ENCODE data around the gene CNTD1. TPM values are rescaled to one million over a fixed set of nuclear protein-coding genes. Genes with fewer than 3 reads are reported as not detected.

CNTD1 gene
- total and polyA plus RNA-seq, 2 donors (not counting 1 experiment from before 2014, with no cell fraction given), result 0.14 to 0.66 TPM

- Histone ChIP-seq H3K4me3 (replicated peaks in 1 of 4; ENCODE audit: control extremely low read depth in 1 of 4, insufficient read depth in 1 of 4, low read depth in 3 of 4, low read length in 4 of 4) (no peak overlapping the region), H3K4me1 (ENCODE audit: control insufficient read depth, extremely low read depth, insufficient read depth, low read length) (peaks cover 12% of the 10 kb centered on the region), H3K27ac (ENCODE audit: insufficient read depth, low read length) (no peak overlapping the region), H3K27me3 (ENCODE audit: control insufficient read depth, insufficient read depth, low read length) (no peaks in the 10 kb centered on the region), H3K9me3 (ENCODE audit: control insufficient read depth, insufficient read depth, low read depth, low read length) (no peaks in the 10 kb centered on the region), H3K36me3 (ENCODE audit: control insufficient read depth, insufficient read depth, low read length) (peaks cover 12% of the 10 kb centered on the region), H3K4me2 (ENCODE audit: extremely low read depth, insufficient read depth, low read length) (no peak overlapping the region), H2AFZ (ENCODE audit: low read length) (no peak overlapping the region), H3K79me2 (ENCODE audit: control insufficient read depth, insufficient read depth, low read length) (peaks cover 6% of the 10 kb centered on the region), H4K20me1 (ENCODE audit: control insufficient read depth, extremely low read depth, insufficient read depth, low read length) (no peaks in the 10 kb centered on the region), H3K9ac (ENCODE audit: insufficient read depth, low read length) (no peak overlapping the region)
- TF ChIP-seq, protein P1, sequence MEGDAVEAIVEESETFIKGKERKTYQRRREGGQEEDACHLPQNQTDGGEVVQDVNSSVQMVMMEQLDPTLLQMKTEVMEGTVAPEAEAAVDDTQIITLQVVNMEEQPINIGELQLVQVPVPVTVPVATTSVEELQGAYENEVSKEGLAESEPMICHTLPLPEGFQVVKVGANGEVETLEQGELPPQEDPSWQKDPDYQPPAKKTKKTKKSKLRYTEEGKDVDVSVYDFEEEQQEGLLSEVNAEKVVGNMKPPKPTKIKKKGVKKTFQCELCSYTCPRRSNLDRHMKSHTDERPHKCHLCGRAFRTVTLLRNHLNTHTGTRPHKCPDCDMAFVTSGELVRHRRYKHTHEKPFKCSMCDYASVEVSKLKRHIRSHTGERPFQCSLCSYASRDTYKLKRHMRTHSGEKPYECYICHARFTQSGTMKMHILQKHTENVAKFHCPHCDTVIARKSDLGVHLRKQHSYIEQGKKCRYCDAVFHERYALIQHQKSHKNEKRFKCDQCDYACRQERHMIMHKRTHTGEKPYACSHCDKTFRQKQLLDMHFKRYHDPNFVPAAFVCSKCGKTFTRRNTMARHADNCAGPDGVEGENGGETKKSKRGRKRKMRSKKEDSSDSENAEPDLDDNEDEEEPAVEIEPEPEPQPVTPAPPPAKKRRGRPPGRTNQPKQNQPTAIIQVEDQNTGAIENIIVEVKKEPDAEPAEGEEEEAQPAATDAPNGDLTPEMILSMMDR (conservative IDR thresholded peaks at IDR 0.05 in 1 of 2, IDR thresholded peaks at IDR 0.05 in 1 of 2; ENCODE audit: low read depth in 1 of 2, low read length in 2 of 2), result no peak
- TF ChIP-seq EZH2 (IDR thresholded peaks at IDR 0.05; ENCODE audit: low read length, missing control alignments), result no peak
- peak in 1 of 2 donors; percentile 95 for DNase-seq (ENCODE audit: low read depth in 2 of 2)
Observed at GRCh38 chr17:42775534-42776098, 23.0 kb upstream of the CNTD1 start.

- Histone ChIP-seq H3K4me2 (ENCODE audit: extremely low read depth, insufficient read depth, low read length) (no peak overlapping the region), H3K27ac (ENCODE audit: insufficient read depth, low read length) (no peak overlapping the region), H3K4me1 (ENCODE audit: control insufficient read depth, extremely low read depth, insufficient read depth, low read length) (peaks cover 26% of the 10 kb centered on the region), H3K4me3 (replicated peaks in 1 of 4; ENCODE audit: control extremely low read depth in 1 of 4, insufficient read depth in 1 of 4, low read depth in 3 of 4, low read length in 4 of 4) (no peak overlapping the region), H3K36me3 (ENCODE audit: control insufficient read depth, insufficient read depth, low read length) (peaks cover 12% of the 10 kb centered on the region), H2AFZ (ENCODE audit: low read length) (no peak overlapping the region), H4K20me1 (ENCODE audit: control insufficient read depth, extremely low read depth, insufficient read depth, low read length) (no peaks in the 10 kb centered on the region), H3K79me2 (ENCODE audit: control insufficient read depth, insufficient read depth, low read length) (peaks cover 4% of the 10 kb centered on the region), H3K9me3 (ENCODE audit: control insufficient read depth, insufficient read depth, low read depth, low read length) (no peaks in the 10 kb centered on the region), H3K27me3 (ENCODE audit: control insufficient read depth, insufficient read depth, low read length) (peaks cover 3% of the 10 kb centered on the region), H3K9ac (ENCODE audit: insufficient read depth, low read length) (no peak overlapping the region)
- no peak for DNase-seq (ENCODE audit: low read depth in 2 of 2)
- TF ChIP-seq EZH2 (IDR thresholded peaks at IDR 0.05; ENCODE audit: low read length, missing control alignments), result no peak
- TF ChIP-seq, protein P1 (conservative IDR thresholded peaks at IDR 0.05 in 1 of 2, IDR thresholded peaks at IDR 0.05 in 1 of 2; ENCODE audit: low read depth in 1 of 2, low read length in 2 of 2), result no peak
Observed at GRCh38 chr17:42778570-42778969, 20.1 kb upstream of the CNTD1 start.

DNA sequence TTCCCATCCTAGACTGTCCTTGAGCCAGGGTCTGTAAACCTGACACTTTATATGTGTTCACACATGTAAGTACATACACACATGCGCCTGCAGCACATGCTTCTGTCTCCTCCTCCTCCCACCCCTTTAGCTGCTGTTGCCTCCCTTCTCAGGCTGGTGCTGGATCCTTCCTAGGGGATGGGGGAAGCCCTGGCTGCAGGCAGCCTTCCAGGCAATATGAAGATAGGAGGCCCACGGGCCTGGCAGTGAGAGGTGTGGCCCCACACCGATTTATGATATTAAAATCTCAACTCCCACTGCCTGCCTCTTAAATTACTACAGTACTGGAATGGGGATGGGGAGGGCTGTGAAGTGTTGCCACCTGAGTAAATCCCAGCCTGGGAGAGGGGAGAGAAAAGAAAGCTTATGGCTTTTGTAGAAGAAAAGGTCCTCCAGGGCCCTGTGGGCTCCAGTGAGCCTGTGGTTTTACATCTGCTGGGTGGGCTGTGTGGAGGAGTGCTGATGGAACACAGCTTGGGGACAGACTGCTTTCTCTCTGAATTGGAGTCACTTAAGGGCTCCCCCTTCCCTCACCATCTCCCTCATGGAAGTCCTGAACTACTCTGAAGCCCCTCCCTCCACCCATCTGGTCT is 19.2 kb upstream of the CNTD1 start:
- Histone ChIP-seq H3K9ac (ENCODE audit: insufficient read depth, low read length) (no peak overlapping the region), H3K79me2 (ENCODE audit: control insufficient read depth, insufficient read depth, low read length) (no peaks in the 10 kb centered on the region), H3K27ac (ENCODE audit: insufficient read depth, low read length) (no peak overlapping the region), H3K4me2 (ENCODE audit: extremely low read depth, insufficient read depth, low read length) (no peak overlapping the region), H3K4me1 (ENCODE audit: control insufficient read depth, extremely low read depth, insufficient read depth, low read length) (peaks cover 22% of the 10 kb centered on the region), H4K20me1 (ENCODE audit: control insufficient read depth, extremely low read depth, insufficient read depth, low read length) (no peaks in the 10 kb centered on the region), H2AFZ (ENCODE audit: low read length) (no peak overlapping the region), H3K4me3 (replicated peaks in 1 of 4; ENCODE audit: control extremely low read depth in 1 of 4, insufficient read depth in 1 of 4, low read depth in 3 of 4, low read length in 4 of 4) (no peak overlapping the region), H3K9me3 (ENCODE audit: control insufficient read depth, insufficient read depth, low read depth, low read length) (no peaks in the 10 kb centered on the region), H3K36me3 (ENCODE audit: control insufficient read depth, insufficient read depth, low read length) (peaks cover 12% of the 10 kb centered on the region), H3K27me3 (ENCODE audit: control insufficient read depth, insufficient read depth, low read length) (peaks cover 3% of the 10 kb centered on the region)
- no peak for DNase-seq (ENCODE audit: low read depth in 2 of 2)
- TF ChIP-seq, protein P1 (conservative IDR thresholded peaks at IDR 0.05 in 1 of 2, IDR thresholded peaks at IDR 0.05 in 1 of 2; ENCODE audit: low read depth in 1 of 2, low read length in 2 of 2), result no peak
- no peak for TF ChIP-seq EZH2 (IDR thresholded peaks at IDR 0.05; ENCODE audit: low read length, missing control alignments)

Data from fibroblast of lung (primary cell).